Measurements from ENCODE around the gene SAPCD2. TPM values are rescaled to one million over a fixed set of nuclear protein-coding genes. Genes with fewer than 3 reads are reported as not detected.
A peak's percentile ranks its signal among the peaks of the same experiment; 100 is the strongest.
"Not testable (repeated sequence)": the region's sequence is repeated elsewhere in the genome, so short reads cannot be mapped to it uniquely, and the experiment has no call there.

SAPCD2 gene
- total and polyA plus RNA-seq, 5 donors: 0.08 to 0.63 (median 0.18) TPM

GRCh38 chr9:137068539-137069507, 1.5 kb downstream of the SAPCD2 start:
- ATAC-seq: no peak
- WGBS: 90% methylated on average over 17 of the region's 17 CpGs
- Histone ChIP-seq H3K9me3 (ENCODE audit: control insufficient read depth, low read length) (no peaks in the 10 kb centered on the region), H3K4me1 (ENCODE audit: control insufficient read depth, insufficient read depth, low read length) (no peaks in the 10 kb centered on the region), H3K27me3 (ENCODE audit: control insufficient read depth, insufficient read depth) (no peaks in the 10 kb centered on the region), H3K4me3 (ENCODE audit: low read length) (no peak overlapping the region), H3K27ac (ENCODE audit: low read length) (no peak overlapping the region)
- DNase-seq: peak in 2 of 3 donors; percentile 29 to 55
- intact Hi-C loops (cut with DNase I): loop anchor here in 1 of 4 donors (10.0 kb wide), 1 partner anchor 284 kb away; no protein-coding TSS in a partner anchor

GRCh38 chr9:137067860-137068538, 2.4 kb downstream of the SAPCD2 start:
- no peaks in the 10 kb centered on the region for H3K9me3 ChIP-seq (ENCODE audit: control insufficient read depth, low read length)
- DNase-seq (peak; percentile 75 to 90 (median 89)), ATAC-seq (peak; percentile 15 to 42)
- intact Hi-C loops (cut with DNase I): loop anchor here in 1 of 4 donors (10.0 kb wide), 1 partner anchor 283 kb away; no protein-coding TSS in a partner anchor
- no peak overlapping the region for H3K4me3 ChIP-seq (ENCODE audit: low read length)
- no peak overlapping the region for H3K27ac ChIP-seq (ENCODE audit: low read length)
- no peaks in the 10 kb centered on the region for H3K4me1 ChIP-seq (ENCODE audit: control insufficient read depth, insufficient read depth, low read length)
- no peaks in the 10 kb centered on the region for H3K27me3 ChIP-seq (ENCODE audit: control insufficient read depth, insufficient read depth)
- 56% methylated on average over 12 of the region's 12 CpGs for WGBS

- peak in 2 of 3 donors; percentile 53 to 65 for DNase-seq
- Histone ChIP-seq H3K27ac (ENCODE audit: low read length) (no peak overlapping the region), H3K4me1 (ENCODE audit: control insufficient read depth, insufficient read depth, low read length) (no peaks in the 10 kb centered on the region), H3K9me3 (ENCODE audit: control insufficient read depth, low read length) (no peaks in the 10 kb centered on the region), H3K4me3 (ENCODE audit: low read length) (no peak overlapping the region), H3K27me3 (ENCODE audit: control insufficient read depth, insufficient read depth) (no peaks in the 10 kb centered on the region)
- 92% methylated on average over 26 of the region's 26 CpGs for WGBS
- intact Hi-C loops (cut with DNase I): loop anchor here in 1 of 4 donors (10.0 kb wide), 1 partner anchor 281 kb away; no protein-coding TSS in a partner anchor
- no peak for ATAC-seq
These were observed 4.1 kb downstream of the SAPCD2 start for GRCh38 chr9:137066096-137066861.

- intact Hi-C loops (cut with DNase I): loop anchor here in 2 of 4 donors (2.0 to 10.0 kb wide), 2 partner anchors 17 to 281 kb away; no protein-coding TSS in a partner anchor
- H3K4me3 ChIP-seq (ENCODE audit: low read length): no peak overlapping the region
- no peaks in the 10 kb centered on the region for H3K27me3 ChIP-seq (ENCODE audit: control insufficient read depth, insufficient read depth)
- ATAC-seq: no peak
- H3K27ac ChIP-seq (ENCODE audit: low read length): no peak overlapping the region
- H3K4me1 ChIP-seq (ENCODE audit: control insufficient read depth, insufficient read depth, low read length): no peaks in the 10 kb centered on the region
- 94% methylated on average over 23 of the region's 23 CpGs for WGBS
- no peaks in the 10 kb centered on the region for H3K9me3 ChIP-seq (ENCODE audit: control insufficient read depth, low read length)
- DNase-seq: peak in 2 of 3 donors; percentile 44
These were observed 4.9 kb downstream of the SAPCD2 start for GRCh38 chr9:137065336-137065967.

GRCh38 chr9:137064880-137065164, 5.5 kb downstream of the SAPCD2 start:
- no peak overlapping the region for H3K27ac ChIP-seq (ENCODE audit: low read length)
- no peaks in the 10 kb centered on the region for H3K4me1 ChIP-seq (ENCODE audit: control insufficient read depth, insufficient read depth, low read length)
- ATAC-seq: no peak
- H3K4me3 ChIP-seq (ENCODE audit: low read length): no peak overlapping the region
- WGBS: 91% methylated on average over 12 of the region's 12 CpGs
- H3K9me3 ChIP-seq (ENCODE audit: control insufficient read depth, low read length): no peaks in the 10 kb centered on the region
- intact Hi-C loops (cut with DNase I): loop anchor here in 2 of 4 donors (2.0 to 10.0 kb wide), 2 partner anchors 16 to 280 kb away; no protein-coding TSS in a partner anchor
- no peaks in the 10 kb centered on the region for H3K27me3 ChIP-seq (ENCODE audit: control insufficient read depth, insufficient read depth)
- peak in 1 of 3 donors; percentile 63 for DNase-seq

- DNase-seq (peak; percentile 72 to 92 (median 92)), ATAC-seq (peak; percentile 65 to 67)
- whole genome bisulfite sequencing: 50% methylated on average over 55 of the region's 55 CpGs
- H3K4me1 ChIP-seq (ENCODE audit: control insufficient read depth, insufficient read depth, low read length): no peaks in the 10 kb centered on the region
- H3K27me3 ChIP-seq (ENCODE audit: control insufficient read depth, insufficient read depth): no peaks in the 10 kb centered on the region
- no peak overlapping the region for H3K27ac ChIP-seq (ENCODE audit: low read length)
- H3K4me3 ChIP-seq (ENCODE audit: low read length): no peak overlapping the region
- no peaks in the 10 kb centered on the region for H3K9me3 ChIP-seq (ENCODE audit: control insufficient read depth, low read length)
- intact Hi-C loops (cut with DNase I): loop anchor here in 2 of 4 donors (2.0 to 10.0 kb wide), 2 partner anchors 15 to 279 kb away; no protein-coding TSS in a partner anchor
These were observed 6.1 kb downstream of the SAPCD2 start for GRCh38 chr9:137064027-137064879.

GRCh38 chr9:137063311-137064026, 6.9 kb downstream of the SAPCD2 start:
- DNase-seq: peak in 2 of 3 donors; percentile 40 to 45
- Histone ChIP-seq H3K4me3 (ENCODE audit: low read length) (no peak overlapping the region), H3K27me3 (ENCODE audit: control insufficient read depth, insufficient read depth) (no peaks in the 10 kb centered on the region), H3K4me1 (ENCODE audit: control insufficient read depth, insufficient read depth, low read length) (no peaks in the 10 kb centered on the region), H3K9me3 (ENCODE audit: control insufficient read depth, low read length) (no peaks in the 10 kb centered on the region), H3K27ac (ENCODE audit: low read length) (no peak overlapping the region)
- ATAC-seq: peak; percentile 3 to 5
- WGBS: 83% methylated on average over 26 of the region's 26 CpGs
- intact Hi-C loops (cut with DNase I): loop anchor here in 2 of 4 donors (2.0 to 10.0 kb wide), 2 partner anchors 15 to 279 kb away; no protein-coding TSS in a partner anchor

GRCh38 chr9:137062798-137063197, 7.6 kb downstream of the SAPCD2 start:
- H3K27me3 ChIP-seq (ENCODE audit: control insufficient read depth, insufficient read depth); DNase-seq: not testable (repeated sequence)
- 80% methylated on average over 7 of the region's 9 CpGs for WGBS

GRCh38 chr9:137062384-137062783, 8.0 kb downstream of the SAPCD2 start:
- 85% methylated on average over 15 of the region's 15 CpGs for WGBS
- no peak for ATAC-seq
- intact Hi-C loops (cut with DNase I): loop anchor here in 1 of 4 donors (10.0 kb wide), 1 partner anchor 278 kb away; no protein-coding TSS in a partner anchor

More at GRCh38 chr9:137062798-137063197, 7.6 kb downstream of the SAPCD2 start:
- not testable (repeated sequence) for H3K4me3 ChIP-seq (ENCODE audit: low read length); H3K4me1 ChIP-seq (ENCODE audit: control insufficient read depth, insufficient read depth, low read length); H3K27ac ChIP-seq (ENCODE audit: low read length); ATAC-seq; H3K9me3 ChIP-seq (ENCODE audit: control insufficient read depth, low read length)
- intact Hi-C loops (cut with DNase I): loop anchor here in 1 of 4 donors (10.0 kb wide), 1 partner anchor 278 kb away; no protein-coding TSS in a partner anchor

More at GRCh38 chr9:137062384-137062783, 8.0 kb downstream of the SAPCD2 start:
- H3K4me3 ChIP-seq (ENCODE audit: low read length): no peak overlapping the region
- DNase-seq: no peak
- H3K27ac ChIP-seq (ENCODE audit: low read length): no peak overlapping the region
- H3K4me1 ChIP-seq (ENCODE audit: control insufficient read depth, insufficient read depth, low read length): no peaks in the 10 kb centered on the region
- no peaks in the 10 kb centered on the region for H3K27me3 ChIP-seq (ENCODE audit: control insufficient read depth, insufficient read depth)
- no peaks in the 10 kb centered on the region for H3K9me3 ChIP-seq (ENCODE audit: control insufficient read depth, low read length)

Measured in right cardiac atrium (tissue), 5 donors.